Right renal cortex interstitium (tissue), 3 donors: ENCODE data around the gene KLHL8. TPM values are rescaled to one million over a fixed set of nuclear protein-coding genes. Genes with fewer than 3 reads are reported as not detected.
A peak's percentile ranks its signal among the peaks of the same experiment; 100 is the strongest.

Experiments used
- DNase-seq, 3 donors: peaks; one replicate each; pipeline ENCODE4 v3.0.0-alpha.2; 2013; ENCODE audit warnings: low read depth in 3 of 3, low spot score in 2 of 3
- polyA plus RNA-seq, 3 donors: library from polyadenylated mRNA; unstranded; fragments of 120-200 nt; gene quantifications; one replicate each; pipeline ENCODE4 v1.2.1, GENCODE V29; 2013; ENCODE audit not compliant: insufficient read length in 3 of 3

Gene KLHL8
- polyA plus RNA-seq, 3 donors, result 24.2 to 25.8 (median 24.7) TPM

GRCh38 chr4:87128006-87128705 lies 92.3 kb downstream of the KLHL8 start:
- no peak for DNase-seq

- DNase-seq, result no peak
These were observed 94.4 kb downstream of the KLHL8 start for GRCh38 chr4:87126056-87126455.

- no peak for DNase-seq
These were observed 98.2 kb downstream of the KLHL8 start for GRCh38 chr4:87122252-87122651.

- no peak for DNase-seq
These were observed 98.9 kb downstream of the KLHL8 start for GRCh38 chr4:87121341-87122065.

GRCh38 chr4:87120411-87121162 lies 99.8 kb downstream of the KLHL8 start:
- no peak for DNase-seq

GRCh38 chr4:87120010-87120409 lies 100.4 kb downstream of the KLHL8 start:
- no peak for DNase-seq

- no peak for DNase-seq
These were observed 101.6 kb downstream of the KLHL8 start for GRCh38 chr4:87118826-87119225.

- no peak for DNase-seq
These were observed 102.0 kb downstream of the KLHL8 start for GRCh38 chr4:87118421-87118820.

GRCh38 chr4:87117732-87118075 lies 102.7 kb downstream of the KLHL8 start:
- DNase-seq, result no peak

GRCh38 chr4:87117051-87117731 lies 103.2 kb downstream of the KLHL8 start:
- peak in 2 of 3 donors; percentile 72 to 82 for DNase-seq

GRCh38 chr4:87116231-87116630 lies 104.2 kb downstream of the KLHL8 start:
- DNase-seq, result no peak

- no peak for DNase-seq
These were observed 106.0 kb downstream of the KLHL8 start for GRCh38 chr4:87114245-87115062.

GRCh38 chr4:87112063-87112462 lies 108.4 kb downstream of the KLHL8 start:
- DNase-seq, result no peak

Other genes starting within 250 kb of the KLHL8 start
- under 1 TPM; 0.14 to 0.32 (median 0.23) TPM for gene HSD17B13, start 102.3 kb upstream of the KLHL8 start, polyA plus RNA-seq
- 10 to 100 TPM; 57.9 to 71.2 (median 69.2) TPM for gene HSD17B11, start 170.6 kb upstream of the KLHL8 start, polyA plus RNA-seq
- 10 to 100 TPM; 76.5 to 79.7 (median 78.8) TPM for gene NUDT9, start 202.0 kb upstream of the KLHL8 start, polyA plus RNA-seq